Esophagus muscularis mucosa (tissue), 4 donors: ENCODE results near the gene ZNF565.
"Not testable (repeated sequence)": the region's sequence is repeated elsewhere in the genome, so short reads cannot be mapped to it uniquely, and the experiment has no call there.

Experiments used
- EP300 ChIP-seq: sonication (generic); formaldehyde crosslinking; IDR thresholded peaks from one replicate; pipeline ENCODE4 v1.6.1; 2017; ENCODE audit warnings: antibody characterized with exemption
- POLR2A ChIP-seq: fragments of 450-650 bp; IDR thresholded peaks from one replicate; pipeline ENCODE4 v1.6.1; 2017; ENCODE audit warnings: antibody characterized with exemption, moderate library complexity, mild to moderate bottlenecking, low read depth
- TF ChIP-seq, protein P1 (sequence below), 3 experiments: fragments of 200-600 bp in 2 of 3; fragments of 450-650 bp in 1 of 3; sonication (generic) in 2 of 3; IDR thresholded peaks; one replicate each; pipeline ENCODE4 v1.5.1; 2017 to 2019; ENCODE audit warnings: antibody characterized with exemption in 3 of 3, mild to moderate bottlenecking in 2 of 3, moderate library complexity in 1 of 3

GRCh38 chr19:36134867-36135266, 79.6 kb downstream of the ZNF565 start:
- TF ChIP-seq, protein P1, sequence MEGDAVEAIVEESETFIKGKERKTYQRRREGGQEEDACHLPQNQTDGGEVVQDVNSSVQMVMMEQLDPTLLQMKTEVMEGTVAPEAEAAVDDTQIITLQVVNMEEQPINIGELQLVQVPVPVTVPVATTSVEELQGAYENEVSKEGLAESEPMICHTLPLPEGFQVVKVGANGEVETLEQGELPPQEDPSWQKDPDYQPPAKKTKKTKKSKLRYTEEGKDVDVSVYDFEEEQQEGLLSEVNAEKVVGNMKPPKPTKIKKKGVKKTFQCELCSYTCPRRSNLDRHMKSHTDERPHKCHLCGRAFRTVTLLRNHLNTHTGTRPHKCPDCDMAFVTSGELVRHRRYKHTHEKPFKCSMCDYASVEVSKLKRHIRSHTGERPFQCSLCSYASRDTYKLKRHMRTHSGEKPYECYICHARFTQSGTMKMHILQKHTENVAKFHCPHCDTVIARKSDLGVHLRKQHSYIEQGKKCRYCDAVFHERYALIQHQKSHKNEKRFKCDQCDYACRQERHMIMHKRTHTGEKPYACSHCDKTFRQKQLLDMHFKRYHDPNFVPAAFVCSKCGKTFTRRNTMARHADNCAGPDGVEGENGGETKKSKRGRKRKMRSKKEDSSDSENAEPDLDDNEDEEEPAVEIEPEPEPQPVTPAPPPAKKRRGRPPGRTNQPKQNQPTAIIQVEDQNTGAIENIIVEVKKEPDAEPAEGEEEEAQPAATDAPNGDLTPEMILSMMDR (IDR thresholded peaks at IDR 0.05) = not testable (repeated sequence)
- not testable (repeated sequence) for TF ChIP-seq EP300, POLR2A
